NCI-H2107 (cell line): Measurements from ENCODE around the gene RRP12.
"Not testable (repeated sequence)": the region's sequence is repeated elsewhere in the genome, so short reads cannot be mapped to it uniquely, and the experiment has no call there.

Source experiments
- DNase-seq: peaks from one replicate; lab custom pipeline; 2025; lab: John Stamatoyannopoulos, UW

Gene RRP12, protein sequence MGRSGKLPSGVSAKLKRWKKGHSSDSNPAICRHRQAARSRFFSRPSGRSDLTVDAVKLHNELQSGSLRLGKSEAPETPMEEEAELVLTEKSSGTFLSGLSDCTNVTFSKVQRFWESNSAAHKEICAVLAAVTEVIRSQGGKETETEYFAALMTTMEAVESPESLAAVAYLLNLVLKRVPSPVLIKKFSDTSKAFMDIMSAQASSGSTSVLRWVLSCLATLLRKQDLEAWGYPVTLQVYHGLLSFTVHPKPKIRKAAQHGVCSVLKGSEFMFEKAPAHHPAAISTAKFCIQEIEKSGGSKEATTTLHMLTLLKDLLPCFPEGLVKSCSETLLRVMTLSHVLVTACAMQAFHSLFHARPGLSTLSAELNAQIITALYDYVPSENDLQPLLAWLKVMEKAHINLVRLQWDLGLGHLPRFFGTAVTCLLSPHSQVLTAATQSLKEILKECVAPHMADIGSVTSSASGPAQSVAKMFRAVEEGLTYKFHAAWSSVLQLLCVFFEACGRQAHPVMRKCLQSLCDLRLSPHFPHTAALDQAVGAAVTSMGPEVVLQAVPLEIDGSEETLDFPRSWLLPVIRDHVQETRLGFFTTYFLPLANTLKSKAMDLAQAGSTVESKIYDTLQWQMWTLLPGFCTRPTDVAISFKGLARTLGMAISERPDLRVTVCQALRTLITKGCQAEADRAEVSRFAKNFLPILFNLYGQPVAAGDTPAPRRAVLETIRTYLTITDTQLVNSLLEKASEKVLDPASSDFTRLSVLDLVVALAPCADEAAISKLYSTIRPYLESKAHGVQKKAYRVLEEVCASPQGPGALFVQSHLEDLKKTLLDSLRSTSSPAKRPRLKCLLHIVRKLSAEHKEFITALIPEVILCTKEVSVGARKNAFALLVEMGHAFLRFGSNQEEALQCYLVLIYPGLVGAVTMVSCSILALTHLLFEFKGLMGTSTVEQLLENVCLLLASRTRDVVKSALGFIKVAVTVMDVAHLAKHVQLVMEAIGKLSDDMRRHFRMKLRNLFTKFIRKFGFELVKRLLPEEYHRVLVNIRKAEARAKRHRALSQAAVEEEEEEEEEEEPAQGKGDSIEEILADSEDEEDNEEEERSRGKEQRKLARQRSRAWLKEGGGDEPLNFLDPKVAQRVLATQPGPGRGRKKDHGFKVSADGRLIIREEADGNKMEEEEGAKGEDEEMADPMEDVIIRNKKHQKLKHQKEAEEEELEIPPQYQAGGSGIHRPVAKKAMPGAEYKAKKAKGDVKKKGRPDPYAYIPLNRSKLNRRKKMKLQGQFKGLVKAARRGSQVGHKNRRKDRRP (N-terminal part only)

DNA sequence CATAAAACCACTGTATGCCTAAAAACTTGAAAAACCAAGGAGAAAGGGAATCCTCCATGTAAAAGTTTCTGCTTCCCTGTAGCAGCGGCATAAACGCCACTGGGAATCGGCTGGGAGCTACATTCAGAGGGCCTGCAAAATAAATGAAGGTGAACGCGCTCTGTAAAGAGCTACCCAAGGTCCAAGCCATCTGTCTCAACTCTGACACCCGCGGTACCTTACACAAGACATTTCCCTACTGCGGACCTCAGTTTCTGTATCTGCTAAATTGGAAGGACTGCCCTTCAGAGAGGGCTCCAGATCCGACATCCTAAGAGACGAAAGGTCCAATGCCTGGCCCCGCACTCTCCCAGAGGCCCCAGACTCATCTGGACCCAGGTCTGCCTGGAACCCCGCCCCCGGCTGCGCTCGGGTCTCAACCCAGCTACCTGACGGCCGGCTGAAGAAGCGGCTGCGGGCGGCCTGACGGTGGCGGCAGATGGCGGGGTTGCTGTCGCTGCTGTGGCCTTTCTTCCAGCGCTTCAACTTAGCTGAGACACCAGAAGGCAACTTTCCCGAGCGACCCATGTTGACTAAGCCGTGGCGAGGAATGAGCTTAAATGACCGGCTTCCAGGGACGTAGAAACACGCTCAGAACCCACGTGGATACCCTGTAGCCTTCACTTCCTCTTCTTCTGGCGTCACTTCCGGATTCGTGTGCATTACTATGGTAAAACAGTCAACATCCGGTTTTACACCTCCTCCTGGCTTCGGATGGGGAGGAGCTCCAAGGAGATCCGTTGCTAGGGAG lies at the start of gene RRP12:
RRP12 (minus strand) TSS at position 676 of the 790 bp plus-strand sequence; CDS start at position 567, 109 bp downstream.
- DNase-seq: peak; percentile 70

DNA sequence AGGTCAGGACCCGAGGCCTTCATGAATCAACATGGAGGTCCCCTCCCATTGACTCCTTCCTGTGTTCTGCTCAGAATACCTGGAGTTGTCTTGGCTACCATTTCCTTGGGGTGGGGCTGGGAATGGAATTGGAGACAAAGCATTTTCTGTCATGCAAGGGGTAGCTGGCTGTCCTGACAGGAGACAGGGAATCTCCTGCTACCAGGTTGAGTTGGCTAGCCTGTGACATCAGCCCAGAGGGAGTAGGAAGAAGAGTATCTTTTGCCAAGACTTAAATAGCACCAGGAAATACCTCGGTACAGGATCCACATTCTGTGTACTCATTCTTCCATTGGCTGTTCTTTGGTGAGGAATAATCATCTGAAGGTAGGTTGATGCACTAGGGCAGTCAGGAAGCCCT lies 49.7 kb upstream of the RRP12 start:
- no peak for DNase-seq

DNA sequence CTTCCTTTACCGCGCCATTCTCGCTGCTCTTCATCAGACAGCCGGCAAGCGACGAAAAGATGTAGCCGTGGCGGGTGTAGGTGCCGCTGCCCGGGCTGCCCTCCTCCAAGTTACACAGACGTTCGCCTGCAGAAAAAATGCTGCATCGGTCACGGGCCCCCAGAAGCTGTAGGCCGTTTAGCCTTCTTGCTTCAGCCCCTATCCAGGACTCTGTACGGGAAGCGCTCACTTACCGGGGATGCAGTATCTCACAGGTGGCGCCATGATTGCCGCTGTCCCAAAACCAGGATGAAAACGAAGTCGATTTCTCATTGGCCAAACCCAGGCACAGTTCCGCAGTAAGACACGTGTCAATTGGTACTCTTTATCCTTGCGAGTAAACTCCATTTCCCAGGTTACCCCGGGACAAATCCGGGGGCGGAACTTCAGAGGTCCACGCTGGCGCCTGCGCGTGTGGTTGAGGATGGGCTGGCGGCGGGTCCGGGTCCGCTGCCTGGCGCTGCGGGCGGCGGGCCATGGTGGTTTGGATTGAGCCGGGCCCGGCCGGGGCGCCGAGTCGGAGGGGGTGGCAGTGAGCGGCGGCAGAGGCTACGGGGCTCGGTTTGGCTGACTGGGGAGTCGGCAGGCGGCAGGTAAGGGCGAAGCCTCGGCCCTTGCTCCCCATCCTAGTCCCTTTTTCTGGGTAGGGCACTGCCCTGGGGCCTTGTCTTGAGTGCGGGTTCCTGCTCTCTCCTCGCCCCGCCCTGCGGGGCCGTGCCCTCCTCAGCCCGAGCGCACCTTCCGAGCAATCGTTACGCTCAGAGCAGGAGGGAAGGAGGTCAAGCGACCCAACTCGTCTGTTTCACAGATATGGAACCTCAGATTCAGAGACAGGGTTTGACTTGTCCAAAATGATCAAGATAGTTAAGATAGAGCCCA lies 44.8 kb upstream of the RRP12 start, which contains the start of the genes EXOSC1 and ZDHHC16:
EXOSC1 (minus strand) TSS at position 285 of the 918 bp plus-strand sequence; CDS start at position 264, 21 bp downstream.
ZDHHC16 (plus strand) TSS at position 454 of the 918 bp plus-strand sequence. CDS start 5,501 bp downstream, outside the sequence.
- peak; percentile 47 for DNase-seq

DNA sequence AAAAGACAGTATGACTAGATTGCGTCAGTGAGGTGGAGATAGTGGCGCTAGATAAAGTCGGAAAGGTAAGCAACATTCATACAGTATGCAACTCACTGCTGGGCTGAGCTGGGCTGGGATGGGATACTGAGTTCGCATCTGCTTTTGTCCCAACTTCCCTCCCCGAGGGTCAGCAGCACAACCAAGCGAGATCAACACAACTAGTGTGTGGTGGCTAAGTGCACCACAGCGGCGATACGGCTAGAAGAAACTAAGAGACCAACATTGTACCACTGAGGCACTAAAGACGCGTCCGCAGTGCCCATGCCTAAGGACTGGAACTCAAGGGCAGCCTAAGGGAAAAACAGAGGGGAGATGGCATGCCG lies 44.2 kb upstream of the RRP12 start:
- no peak for DNase-seq

DNA sequence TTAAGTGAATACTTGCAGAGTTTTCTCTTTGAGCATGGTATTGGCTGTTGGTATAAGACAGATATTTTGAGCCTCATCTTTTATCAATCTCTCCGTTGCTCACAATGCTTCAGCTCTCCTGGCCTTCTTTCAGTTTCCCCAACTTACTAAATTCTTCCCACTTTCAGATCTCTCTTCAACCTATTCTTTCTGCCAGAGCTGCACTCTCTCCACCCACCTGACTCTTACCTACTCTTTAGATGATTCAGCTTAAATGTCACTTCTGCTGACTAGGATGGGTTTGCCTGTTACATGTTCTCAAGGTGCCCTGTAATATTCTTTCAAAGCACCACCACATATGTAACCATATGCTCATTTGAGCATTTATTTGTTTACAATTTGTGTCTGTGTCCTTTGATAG lies 43.1 kb upstream of the RRP12 start:
- no peak for DNase-seq

DNA sequence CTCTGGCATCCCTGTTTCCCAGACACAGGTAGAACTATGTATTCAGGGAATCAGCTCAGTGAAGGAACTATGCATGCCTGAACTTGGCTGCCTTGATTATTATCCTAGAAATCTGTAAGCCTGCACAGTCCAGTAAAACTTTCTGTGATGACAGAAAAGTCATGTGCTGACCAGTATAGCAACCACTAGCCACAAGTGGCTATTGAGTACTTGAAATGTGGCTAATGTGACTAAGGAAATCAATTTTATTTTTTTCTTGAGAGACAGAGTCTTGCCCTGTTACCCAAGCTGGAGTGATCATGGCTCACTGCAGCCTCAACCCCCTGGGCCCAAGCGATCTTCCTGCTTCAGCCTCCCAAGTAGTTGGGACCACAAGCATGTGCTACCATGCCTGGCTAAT lies 41.1 kb upstream of the RRP12 start:
- DNase-seq: no peak

DNA sequence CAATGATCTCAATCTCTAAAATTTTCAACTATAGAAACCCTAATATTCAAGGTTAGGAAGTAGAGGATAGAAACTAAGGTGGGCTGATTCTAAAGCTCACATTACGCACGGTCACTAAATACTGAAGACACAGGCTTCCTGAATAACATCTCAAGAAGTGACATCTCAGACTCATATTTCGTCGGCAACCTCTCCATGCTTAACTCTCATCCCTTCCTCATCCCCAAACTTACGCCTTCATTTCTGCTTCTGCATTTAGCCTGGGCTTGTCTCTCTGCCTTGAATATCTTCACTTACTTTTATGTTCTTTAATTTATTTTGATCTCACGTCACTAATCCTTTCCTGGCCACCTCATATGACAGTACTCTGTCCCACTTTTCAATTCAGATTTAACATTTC lies 34.1 kb upstream of the RRP12 start:
- DNase-seq: no peak

DNA sequence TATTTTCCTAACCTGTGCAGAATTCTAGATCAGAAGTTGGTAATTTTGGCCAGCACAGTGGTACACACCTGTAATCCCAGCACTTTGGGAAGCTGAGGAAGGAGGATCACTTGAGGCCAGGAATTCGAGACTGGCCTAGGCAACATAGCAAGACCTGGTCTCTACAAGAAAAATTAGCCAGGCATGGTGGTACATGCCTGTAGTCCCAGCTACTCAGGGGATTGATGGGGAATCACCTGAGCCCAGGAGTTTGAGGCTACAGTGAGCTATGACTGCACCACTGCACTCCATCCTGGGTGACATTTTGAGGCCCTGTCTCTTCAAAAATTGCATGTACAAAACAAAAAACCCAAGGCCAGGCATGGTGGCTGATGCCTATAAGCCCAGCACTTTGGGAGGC lies 33.4 kb upstream of the RRP12 start:
- no peak for DNase-seq

DNA sequence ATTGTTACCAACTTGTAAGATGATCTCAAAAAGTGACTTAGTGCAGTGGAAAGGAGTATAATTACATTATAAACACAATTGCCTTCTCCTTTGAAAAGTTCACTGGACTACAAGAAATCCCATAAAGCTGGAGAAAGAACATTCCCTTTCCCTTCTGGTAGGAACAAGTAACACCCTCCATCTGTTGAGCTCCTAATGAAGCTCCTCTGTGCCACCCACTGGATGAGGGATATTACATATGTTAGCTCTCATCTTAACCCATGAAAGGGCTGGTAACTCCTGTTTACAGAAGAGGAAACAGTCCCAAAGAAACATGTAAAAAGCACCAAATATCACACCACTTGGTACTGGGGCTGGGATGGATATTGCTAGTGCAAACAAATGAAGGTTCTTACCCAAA lies 32.9 kb upstream of the RRP12 start:
- no peak for DNase-seq

DNA sequence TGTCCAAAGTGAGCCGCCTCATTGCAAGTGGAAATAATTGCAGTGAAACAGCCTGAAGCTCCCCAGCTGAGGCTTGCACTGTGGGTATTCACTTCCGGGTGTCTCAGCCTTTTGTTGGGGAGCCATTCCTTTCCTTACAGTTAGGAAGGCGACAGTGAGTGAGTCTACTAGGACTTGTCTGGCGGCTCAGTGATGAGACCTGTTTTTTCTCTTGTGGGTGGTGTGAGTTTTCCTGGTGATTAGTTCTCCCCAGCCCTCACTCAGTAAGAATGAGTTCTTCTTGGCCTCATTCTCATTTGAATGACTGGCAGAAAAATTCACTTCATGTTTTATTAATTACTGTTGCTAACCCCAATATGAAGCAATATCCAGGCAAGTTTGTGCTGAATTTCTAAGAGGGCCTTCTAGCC lies 27.4 kb upstream of the RRP12 start:
- DNase-seq: no peak

DNA sequence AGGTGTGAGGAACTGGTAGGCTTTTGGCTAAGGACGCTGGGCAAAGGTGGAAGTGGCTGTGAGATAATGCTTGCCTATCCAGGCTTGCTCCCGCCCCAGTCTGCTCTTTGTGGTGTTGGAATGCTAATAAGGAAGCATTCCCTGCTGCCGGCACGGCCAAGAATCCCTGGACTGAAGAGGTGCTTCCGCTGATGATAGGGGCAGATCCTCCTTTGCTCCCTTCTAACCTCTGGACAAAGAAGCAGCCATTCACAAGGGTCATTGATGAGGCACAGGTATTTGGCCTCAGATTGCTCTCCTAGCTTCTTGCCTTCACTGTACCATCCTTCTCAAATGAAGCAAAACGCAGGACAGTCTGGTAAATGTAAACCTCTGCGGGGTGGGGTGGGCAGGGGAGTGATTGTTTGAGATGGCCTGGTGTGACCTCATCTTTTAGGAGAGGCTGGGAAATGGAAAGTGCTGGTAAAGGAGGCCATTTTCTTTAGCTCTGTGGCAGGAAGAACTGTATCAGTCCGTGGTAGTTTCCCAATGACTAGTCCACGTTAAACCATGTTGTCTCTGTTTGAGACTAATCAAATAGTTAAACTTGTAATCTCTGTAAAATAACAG lies 26.5 kb upstream of the RRP12 start:
- no peak for DNase-seq

DNA sequence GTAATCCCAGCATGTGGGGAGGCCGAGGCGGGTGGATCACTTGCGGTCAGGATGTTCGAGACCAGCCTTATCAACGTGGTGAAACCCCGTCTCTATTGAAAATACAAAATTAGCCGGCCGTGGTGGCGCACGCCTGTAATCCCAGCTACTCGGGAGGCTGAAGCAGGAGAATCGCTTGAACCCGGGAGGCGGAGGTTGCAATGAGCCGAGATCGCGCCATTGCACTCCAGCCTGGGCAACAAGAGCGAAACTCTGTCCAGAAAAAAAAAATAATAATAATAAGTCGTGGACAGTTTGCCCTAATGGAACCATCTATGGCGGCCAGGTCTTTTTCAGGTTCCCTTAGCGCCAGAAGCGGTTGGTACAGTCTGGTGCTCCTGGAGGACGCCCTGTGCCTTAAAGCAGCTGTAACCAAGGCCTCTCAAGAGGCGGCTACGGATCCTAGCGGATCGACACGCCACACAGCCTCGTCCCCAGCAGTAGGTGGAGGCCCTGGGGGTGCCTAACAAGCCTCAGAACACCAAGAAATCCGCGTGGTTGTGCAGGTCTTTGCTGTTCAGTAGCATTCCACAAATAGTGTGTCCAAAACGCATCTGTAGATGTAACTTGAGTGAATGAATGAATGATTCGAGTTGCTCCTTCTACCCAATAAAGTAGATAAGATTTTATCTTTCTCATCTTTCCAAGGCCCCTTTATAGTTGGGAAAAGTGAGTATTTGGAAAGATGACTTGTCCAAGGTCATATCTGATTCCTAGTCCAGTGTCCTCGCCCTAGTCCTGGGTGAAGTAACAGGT lies 25.8 kb upstream of the RRP12 start:
- DNase-seq: no peak

DNA sequence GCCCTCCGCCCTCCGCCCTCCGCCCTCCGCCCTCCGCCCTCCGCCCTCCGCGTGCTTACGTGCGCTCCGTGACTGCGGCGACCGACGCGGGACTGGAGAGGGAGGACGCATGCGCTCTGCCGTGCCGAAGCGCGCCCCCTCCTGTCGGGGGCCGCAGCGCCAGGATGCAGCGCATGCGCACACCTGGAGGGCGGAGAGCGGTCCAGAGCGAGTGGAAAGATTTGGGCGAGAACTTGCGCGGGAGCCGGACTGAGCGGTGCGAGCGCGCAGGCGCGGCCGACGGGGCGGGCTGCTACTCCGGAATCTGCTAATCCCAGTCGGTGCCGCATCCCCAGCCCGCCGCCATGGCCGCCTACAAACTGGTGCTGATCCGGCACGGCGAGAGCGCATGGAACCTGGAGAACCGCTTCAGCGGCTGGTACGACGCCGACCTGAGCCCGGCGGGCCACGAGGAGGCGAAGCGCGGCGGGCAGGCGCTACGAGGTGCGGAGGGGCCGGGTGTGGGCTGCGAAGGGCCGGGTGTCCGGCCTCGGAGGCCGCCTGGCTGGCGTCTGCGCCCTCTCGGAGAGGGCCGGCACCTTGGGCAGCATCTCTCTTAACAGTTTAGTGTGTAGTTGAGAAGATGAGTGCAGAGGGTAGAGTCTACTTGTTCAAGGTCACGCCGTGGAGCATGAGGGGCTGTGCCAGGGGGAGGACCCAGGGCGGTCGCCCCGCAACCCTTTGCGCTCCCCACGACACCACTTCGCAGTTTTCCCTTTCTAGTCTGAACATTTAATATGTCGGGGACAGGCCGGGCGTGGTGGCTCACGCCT lies 25.0 kb upstream of the RRP12 start, which contains the start of gene PGAM1:
PGAM1 (plus strand) TSS at position 228 of the 812 bp plus-strand sequence; CDS start at position 345, 117 bp downstream.
- peak; percentile 83 for DNase-seq

DNA sequence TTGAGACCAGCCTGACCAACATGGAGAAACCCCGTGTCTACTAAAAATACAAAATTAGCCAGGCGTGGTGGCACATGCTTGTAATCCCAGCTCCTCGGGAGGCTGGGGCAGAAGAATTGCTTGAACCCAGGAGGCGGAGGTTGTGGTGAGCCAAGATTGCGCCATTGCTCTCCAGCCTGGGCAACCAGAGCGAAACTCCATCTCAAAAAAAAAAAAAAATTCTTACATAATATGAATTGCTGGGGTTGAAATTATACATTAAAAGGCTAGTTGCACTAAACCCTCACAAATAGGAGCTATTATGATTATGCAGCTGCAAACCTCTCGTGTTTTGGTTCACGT lies 22.6 kb upstream of the RRP12 start:
- not testable (repeated sequence) for DNase-seq

DNA sequence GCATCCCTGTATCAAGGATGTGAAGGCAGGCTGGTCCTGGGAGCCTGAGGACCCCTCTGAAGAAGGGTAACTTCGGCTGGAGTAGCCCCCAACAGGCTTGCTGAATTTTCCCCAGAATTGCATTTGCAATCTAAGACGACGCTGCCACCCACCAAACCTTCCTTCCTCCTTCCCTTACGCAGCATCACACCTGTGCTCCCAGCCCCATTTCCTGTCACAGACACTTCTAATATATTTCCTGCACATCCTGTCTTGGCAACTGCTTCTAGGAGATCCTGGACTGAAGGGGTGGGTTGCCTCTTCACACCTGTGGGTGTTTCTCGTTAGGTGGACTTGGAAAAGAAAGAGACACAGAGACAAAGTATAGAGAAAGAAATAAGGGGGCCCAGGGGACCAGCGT lies 15.4 kb upstream of the RRP12 start:
- DNase-seq: no peak

DNA sequence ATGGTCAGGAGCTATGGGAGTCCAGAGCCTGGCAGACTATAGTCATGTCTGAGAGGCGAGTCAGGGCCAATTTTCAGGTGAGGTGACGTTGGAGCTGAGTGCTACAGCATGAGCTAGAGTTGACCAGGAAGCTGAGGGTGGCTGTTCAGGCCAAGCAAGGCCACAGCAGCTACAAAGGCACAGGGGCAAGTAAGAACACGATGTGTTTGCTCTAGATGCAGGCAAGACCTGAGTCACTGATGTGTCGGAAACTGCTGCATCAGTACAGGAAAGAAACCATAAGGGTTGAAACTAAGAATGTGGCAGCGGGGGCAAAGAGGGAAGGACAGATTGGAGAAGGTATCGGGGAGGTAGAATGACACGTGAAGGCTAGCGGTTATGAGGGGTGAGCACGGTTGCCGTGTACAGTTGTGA lies 11.8 kb upstream of the RRP12 start:
- no peak for DNase-seq

DNA sequence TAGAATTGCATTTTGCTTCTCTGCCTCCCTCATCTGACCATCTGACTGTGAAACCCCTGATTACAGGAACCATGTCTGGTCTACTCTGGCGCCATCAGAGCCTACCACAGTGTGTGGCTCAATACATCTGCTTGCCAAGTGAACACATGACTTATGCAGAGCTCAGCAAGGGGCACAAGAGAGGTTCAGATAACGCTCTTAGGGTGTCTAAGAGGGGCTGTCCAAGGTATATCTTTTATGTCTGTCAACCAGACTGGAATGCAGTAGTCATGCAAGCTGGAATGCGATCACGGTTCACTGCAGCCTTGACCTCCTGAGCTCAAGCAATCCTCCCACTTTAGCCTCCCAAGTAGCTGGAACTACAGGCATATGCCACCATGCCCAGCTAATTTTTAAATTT lies 10.3 kb upstream of the RRP12 start:
- no peak for DNase-seq

DNA sequence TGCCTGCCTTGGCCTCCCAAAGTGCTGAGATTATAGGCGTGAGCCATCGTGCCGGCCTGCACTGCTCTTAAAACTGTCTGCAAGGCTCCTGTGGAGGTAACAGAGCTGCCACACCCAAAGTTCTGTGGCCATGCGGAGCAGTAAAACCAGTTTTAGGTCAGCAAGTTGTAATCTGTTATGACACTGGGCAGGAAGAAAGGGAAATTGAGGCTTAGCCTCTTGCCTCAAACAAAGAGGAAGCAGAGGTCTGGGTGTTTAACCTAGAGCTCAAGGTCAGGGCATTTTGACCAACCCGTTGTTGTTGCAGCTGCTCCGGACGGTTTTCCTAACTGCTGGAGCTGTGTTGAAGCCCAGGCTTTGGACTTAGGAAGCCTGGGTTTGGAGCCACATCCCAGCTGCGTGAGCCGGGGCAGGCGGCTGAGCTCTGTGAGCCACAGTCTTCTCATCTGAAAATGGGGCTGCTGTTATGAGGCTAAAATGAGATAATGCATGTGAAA lies 7.4 kb upstream of the RRP12 start:
- no peak for DNase-seq
